ENCODE measurements around the gene CCDC187. TPM values are rescaled to one million over a fixed set of nuclear protein-coding genes. Genes with fewer than 3 reads are reported as not detected.

Gene CCDC187
- total RNA-seq, 1 donor: not detected

DNA sequence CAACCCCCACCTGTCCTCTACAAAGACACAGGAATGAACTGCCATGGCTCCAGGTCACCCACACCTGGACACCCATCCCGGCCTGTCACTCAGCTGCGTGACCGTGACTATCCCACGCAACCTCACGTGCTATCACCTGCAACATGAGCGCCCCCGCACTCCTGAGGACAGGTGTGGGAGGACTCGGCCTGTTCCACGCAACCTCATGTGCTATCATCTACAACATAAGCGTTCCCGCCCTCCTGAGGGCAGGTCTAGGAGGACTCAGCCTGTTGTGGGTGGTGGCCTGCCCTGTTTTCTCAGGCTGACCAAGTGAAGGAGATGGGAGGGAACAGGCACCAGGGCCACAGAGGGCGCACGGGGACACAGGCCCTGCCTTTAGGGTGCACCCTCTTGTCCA is 62.4 kb downstream of the CCDC187 start:
- DNase-seq (ENCODE audit: insufficient read length, low spot score, missing footprints): no peak
- Histone ChIP-seq H4K20me1 (ENCODE audit: insufficient read depth, low read length) (peaks cover 61% of the 10 kb centered on the region), H2AFZ (ENCODE audit: low read length) (no peak overlapping the region), H3K4me3 (ENCODE audit: insufficient read depth, low read length) (no peak overlapping the region), H3K4me2 (ENCODE audit: insufficient read depth, low read length) (no peak overlapping the region), H3K4me1 (ENCODE audit: insufficient read depth, low read length) (peaks cover 18% of the 10 kb centered on the region), H3K36me3 (ENCODE audit: insufficient read depth, low read length) (no peaks in the 10 kb centered on the region), H3K9me3 (ENCODE audit: low read depth, low read length) (no peaks in the 10 kb centered on the region), H3K27ac (ENCODE audit: low read depth, low read length) (no peak overlapping the region), H3K27me3 (ENCODE audit: insufficient read depth, low read length) (peaks cover 1% of the 10 kb centered on the region), H3K79me2 (ENCODE audit: insufficient read depth, low read length) (peaks cover 50% of the 10 kb centered on the region)
- TF ChIP-seq, protein P1, sequence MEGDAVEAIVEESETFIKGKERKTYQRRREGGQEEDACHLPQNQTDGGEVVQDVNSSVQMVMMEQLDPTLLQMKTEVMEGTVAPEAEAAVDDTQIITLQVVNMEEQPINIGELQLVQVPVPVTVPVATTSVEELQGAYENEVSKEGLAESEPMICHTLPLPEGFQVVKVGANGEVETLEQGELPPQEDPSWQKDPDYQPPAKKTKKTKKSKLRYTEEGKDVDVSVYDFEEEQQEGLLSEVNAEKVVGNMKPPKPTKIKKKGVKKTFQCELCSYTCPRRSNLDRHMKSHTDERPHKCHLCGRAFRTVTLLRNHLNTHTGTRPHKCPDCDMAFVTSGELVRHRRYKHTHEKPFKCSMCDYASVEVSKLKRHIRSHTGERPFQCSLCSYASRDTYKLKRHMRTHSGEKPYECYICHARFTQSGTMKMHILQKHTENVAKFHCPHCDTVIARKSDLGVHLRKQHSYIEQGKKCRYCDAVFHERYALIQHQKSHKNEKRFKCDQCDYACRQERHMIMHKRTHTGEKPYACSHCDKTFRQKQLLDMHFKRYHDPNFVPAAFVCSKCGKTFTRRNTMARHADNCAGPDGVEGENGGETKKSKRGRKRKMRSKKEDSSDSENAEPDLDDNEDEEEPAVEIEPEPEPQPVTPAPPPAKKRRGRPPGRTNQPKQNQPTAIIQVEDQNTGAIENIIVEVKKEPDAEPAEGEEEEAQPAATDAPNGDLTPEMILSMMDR (IDR thresholded peaks at IDR 0.05; ENCODE audit: extremely low read depth, low read depth, low read length): no peak

DNA sequence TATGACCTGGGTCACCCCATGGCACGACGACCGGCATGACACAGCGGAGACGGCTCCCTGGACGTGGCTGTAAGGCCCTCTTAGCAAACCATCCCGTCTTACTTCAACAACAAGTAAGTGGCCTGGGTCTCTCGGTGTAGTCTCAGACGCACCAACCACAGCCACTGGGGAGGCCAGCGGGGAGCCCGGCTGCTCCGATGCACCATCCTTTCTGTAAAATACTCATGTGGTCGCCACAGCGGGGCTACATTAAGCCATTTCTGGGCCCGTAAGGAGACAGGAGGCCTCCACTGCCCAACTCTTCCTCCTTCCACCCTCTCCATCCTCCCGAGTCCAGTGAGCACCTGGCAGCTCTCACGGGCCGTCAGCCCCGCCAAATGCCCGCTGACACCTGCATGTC is 63.0 kb downstream of the CCDC187 start:
- no peaks in the 10 kb centered on the region for H3K36me3 ChIP-seq (ENCODE audit: insufficient read depth, low read length)
- DNase-seq (ENCODE audit: insufficient read length, low spot score, missing footprints): no peak
- H3K4me3 ChIP-seq (ENCODE audit: insufficient read depth, low read length): no peak overlapping the region
- H3K27me3 ChIP-seq (ENCODE audit: insufficient read depth, low read length): no peaks in the 10 kb centered on the region
- no peak overlapping the region for H3K27ac ChIP-seq (ENCODE audit: low read depth, low read length)
- H3K9me3 ChIP-seq (ENCODE audit: low read depth, low read length): no peaks in the 10 kb centered on the region
- peaks cover 61% of the 10 kb centered on the region for H4K20me1 ChIP-seq (ENCODE audit: insufficient read depth, low read length)
- peaks cover 15% of the 10 kb centered on the region for H3K4me1 ChIP-seq (ENCODE audit: insufficient read depth, low read length)
- no peak overlapping the region for H3K4me2 ChIP-seq (ENCODE audit: insufficient read depth, low read length)
- no peak overlapping the region for H2AFZ ChIP-seq (ENCODE audit: low read length)
- TF ChIP-seq, protein P1 (IDR thresholded peaks at IDR 0.05; ENCODE audit: extremely low read depth, low read depth, low read length): no peak
- H3K79me2 ChIP-seq (ENCODE audit: insufficient read depth, low read length): peaks cover 50% of the 10 kb centered on the region

DNA sequence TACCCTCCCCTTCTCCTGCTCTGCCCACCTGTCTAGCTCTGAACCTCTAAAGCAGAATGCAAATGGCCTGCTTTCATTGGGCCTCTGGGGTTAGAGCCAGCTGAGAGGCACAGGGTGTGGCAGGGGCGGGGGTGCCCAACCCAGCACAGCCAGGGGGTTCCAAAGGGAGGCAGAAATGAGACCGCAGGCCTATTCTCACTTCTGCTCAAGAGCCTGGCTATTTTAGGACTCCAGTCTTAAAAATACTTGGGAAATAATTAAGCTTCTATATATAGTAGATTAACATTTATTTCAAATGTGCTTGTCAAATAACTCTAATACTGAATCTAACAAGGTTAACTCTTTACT is 63.9 kb downstream of the CCDC187 start:
- H4K20me1 ChIP-seq (ENCODE audit: insufficient read depth, low read length): peaks cover 60% of the 10 kb centered on the region
- H3K4me2 ChIP-seq (ENCODE audit: insufficient read depth, low read length): no peak overlapping the region
- H3K79me2 ChIP-seq (ENCODE audit: insufficient read depth, low read length): peaks cover 49% of the 10 kb centered on the region
- H3K9me3 ChIP-seq (ENCODE audit: low read depth, low read length): no peaks in the 10 kb centered on the region
- H2AFZ ChIP-seq (ENCODE audit: low read length): no peak overlapping the region
- TF ChIP-seq, protein P1 (IDR thresholded peaks at IDR 0.05; ENCODE audit: extremely low read depth, low read depth, low read length): no peak
- no peaks in the 10 kb centered on the region for H3K27me3 ChIP-seq (ENCODE audit: insufficient read depth, low read length)
- H3K4me3 ChIP-seq (ENCODE audit: insufficient read depth, low read length): no peak overlapping the region
- H3K27ac ChIP-seq (ENCODE audit: low read depth, low read length): no peak overlapping the region
- H3K36me3 ChIP-seq (ENCODE audit: insufficient read depth, low read length): no peaks in the 10 kb centered on the region
- no peak for DNase-seq (ENCODE audit: insufficient read length, low spot score, missing footprints)
- peaks cover 13% of the 10 kb centered on the region for H3K4me1 ChIP-seq (ENCODE audit: insufficient read depth, low read length)

DNA sequence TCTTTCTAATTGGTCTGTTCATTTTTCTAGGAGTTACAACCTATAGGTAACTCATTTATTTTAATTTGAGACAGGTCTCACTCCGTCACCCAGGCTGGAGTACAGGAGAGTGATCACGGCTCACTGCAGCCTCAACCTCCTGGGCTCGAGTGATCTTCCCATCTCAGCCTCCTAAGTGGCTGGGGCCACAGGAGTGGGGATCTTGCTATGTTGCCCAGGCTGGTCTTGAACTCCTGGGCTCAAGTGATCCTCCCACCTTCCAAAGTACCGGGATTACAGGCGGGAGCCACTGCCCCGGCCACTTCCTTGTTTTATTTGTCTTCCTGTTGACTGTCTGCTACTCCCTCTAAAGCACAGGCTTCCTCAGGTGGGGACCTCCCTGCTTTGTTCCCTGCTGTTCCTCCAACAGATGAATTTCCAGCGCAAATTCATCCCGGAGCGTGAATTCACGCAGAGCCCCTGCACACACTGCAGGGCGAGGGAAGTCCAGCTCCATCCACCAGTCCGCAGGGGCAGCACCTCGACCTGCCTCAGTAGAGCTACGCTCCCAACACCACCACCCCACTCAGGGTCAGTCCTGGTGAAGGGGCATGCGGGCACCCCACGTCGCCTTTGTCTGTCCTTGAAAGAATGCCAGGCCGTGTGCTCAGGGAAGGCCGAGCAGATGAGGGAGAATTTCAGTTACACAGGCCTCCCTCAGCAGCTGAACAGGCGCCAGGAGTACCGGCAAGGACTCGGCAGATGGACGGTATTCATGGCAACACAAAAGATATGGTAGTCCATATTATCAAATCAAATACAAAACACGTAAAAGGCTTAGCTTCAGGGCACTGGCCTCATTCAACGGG is 64.5 kb downstream of the CCDC187 start:
- Histone ChIP-seq H3K79me2 (ENCODE audit: insufficient read depth, low read length) (peaks cover 43% of the 10 kb centered on the region), H3K9me3 (ENCODE audit: low read depth, low read length) (no peaks in the 10 kb centered on the region), H3K36me3 (ENCODE audit: insufficient read depth, low read length) (no peaks in the 10 kb centered on the region), H3K4me2 (ENCODE audit: insufficient read depth, low read length) (no peak overlapping the region), H3K4me3 (ENCODE audit: insufficient read depth, low read length) (no peak overlapping the region), H3K27ac (ENCODE audit: low read depth, low read length) (no peak overlapping the region), H3K4me1 (ENCODE audit: insufficient read depth, low read length) (peaks cover 7% of the 10 kb centered on the region), H2AFZ (ENCODE audit: low read length) (no peak overlapping the region), H4K20me1 (ENCODE audit: insufficient read depth, low read length) (peaks cover 54% of the 10 kb centered on the region), H3K27me3 (ENCODE audit: insufficient read depth, low read length) (no peaks in the 10 kb centered on the region)
- no peak for DNase-seq (ENCODE audit: insufficient read length, low spot score, missing footprints)
- TF ChIP-seq, protein P1 (IDR thresholded peaks at IDR 0.05; ENCODE audit: extremely low read depth, low read depth, low read length): no peak

Measured in osteoblast (primary cell).